ENCODE data around the gene NENF. TPM values are rescaled to one million over a fixed set of nuclear protein-coding genes. Genes with fewer than 3 reads are reported as not detected.
A peak's percentile ranks its signal among the peaks of the same experiment; 100 is the strongest.

NENF gene
- total and polyA plus RNA-seq, 4 donors, result 6.6 to 44.3 (median 16.0) TPM

- TF ChIP-seq YY1 (IDR thresholded peaks at IDR 0.05), result peak; percentile 31
- TF ChIP-seq RXRA (IDR thresholded peaks at IDR 0.05), result peak; percentile 16 to 67
- no peak for TF ChIP-seq CTCF (IDR thresholded peaks at IDR 0.05; ENCODE audit: low read depth, low read length, missing input control)
- TF ChIP-seq REST (IDR thresholded peaks at IDR 0.05), result peak; percentile 56
- no peak for TF ChIP-seq NR2F2 (IDR thresholded peaks at IDR 0.05)
- TF ChIP-seq FOXA1 (IDR thresholded peaks at IDR 0.05), result no peak
- TF ChIP-seq GABPA (IDR thresholded peaks at IDR 0.05 in 1 of 2, conservative IDR thresholded peaks at IDR 0.05 in 1 of 2), result peak in 1 of 2 donors; percentile 12
- peak; percentile 37 to 67 for TF ChIP-seq HNF4A (conservative IDR thresholded peaks at IDR 0.05)
- peak in 1 of 2 donors; percentile 34 for TF ChIP-seq RAD21 (IDR thresholded peaks at IDR 0.05)
- peak; percentile 43 for TF ChIP-seq MAX (IDR thresholded peaks at IDR 0.05)
- peak; percentile 38 for TF ChIP-seq SP1 (IDR thresholded peaks at IDR 0.05)
- TF ChIP-seq JUND (IDR thresholded peaks at IDR 0.05), result peak; percentile 80 to 86
- peak; percentile 91 for TF ChIP-seq ATF3 (IDR thresholded peaks at IDR 0.05)
- peak in 1 of 2 donors; percentile 33 for TF ChIP-seq EGR1 (IDR thresholded peaks at IDR 0.05; ENCODE audit: low read depth in 2 of 2)
- TF ChIP-seq HNF4G (IDR thresholded peaks at IDR 0.05), result no peak
- TF ChIP-seq FOXA2 (IDR thresholded peaks at IDR 0.05), result peak; percentile 28
- TF ChIP-seq TAF1 (conservative IDR thresholded peaks at IDR 0.05), result no peak
- peak; percentile 28 for TF ChIP-seq ZBTB33 (IDR thresholded peaks at IDR 0.05)
- no peaks in the 10 kb centered on the region for H3K4me1 ChIP-seq (ENCODE audit: control insufficient read depth in 4 of 4, insufficient read depth in 4 of 4, low read length in 3 of 4)
- DNase-seq (ENCODE audit: low spot score), result no peak
- WGBS, result 37% methylated on average over 4 of the region's 4 CpGs
- no peaks in the 10 kb centered on the region for H3K36me3 ChIP-seq (ENCODE audit: control insufficient read depth in 4 of 4, insufficient read depth in 3 of 4, low read depth in 1 of 4, low read length in 3 of 4)
- no peaks in the 10 kb centered on the region for H3K9me3 ChIP-seq (ENCODE audit: control insufficient read depth in 4 of 4, low read length in 3 of 4)
- no peak overlapping the region for H3K9ac ChIP-seq (ENCODE audit: low read depth in 1 of 2, low read length in 2 of 2)
- H3K4me3 ChIP-seq (ENCODE audit: low read depth in 1 of 3, low read length in 3 of 3), result no peak overlapping the region
- H3K27me3 ChIP-seq (ENCODE audit: control insufficient read depth in 4 of 4, insufficient read depth in 4 of 4, low read length in 3 of 4), result no peaks in the 10 kb centered on the region
- peak overlapping the region in 1 of 2 donors; percentile 37 for H3K27ac ChIP-seq (ENCODE audit: low read depth in 1 of 2, low read length in 2 of 2)
Measured at GRCh38 chr1:212488436-212489283, 55.9 kb downstream of the NENF start.
